H9 (cell line): ENCODE data around the gene RNF128. TPM values are rescaled to one million over a fixed set of nuclear protein-coding genes. Genes with fewer than 3 reads are reported as not detected.

Experiments
- DNase-seq: peaks from one replicate; pipeline ENCODE4 v3.0.0-alpha.2; 2017
- H2AFZ ChIP-seq: one replicate; pipeline ENCODE4 v1.6.1; 2013; ENCODE audit warnings: mild to moderate bottlenecking, low read length, control low read depth, moderate library complexity
- H2AK5ac ChIP-seq: 2 replicates; pipeline ENCODE4 v1.6.1; 2013; ENCODE audit warnings: low read length, control low read depth, mixed read lengths; ENCODE audit not compliant: insufficient read length
- H2BK120ac ChIP-seq: one replicate; pipeline ENCODE4 v1.6.1; 2013; ENCODE audit warnings: low read depth, mild to moderate bottlenecking, low read length, control low read depth, inconsistent platforms; ENCODE audit not compliant: poor library complexity, severe bottlenecking
- H2BK12ac ChIP-seq: 2 replicates; pipeline ENCODE4 v1.6.1; 2013; ENCODE audit warnings: low read length, control low read depth, mixed read lengths, low read depth; ENCODE audit not compliant: insufficient read length
- H2BK15ac ChIP-seq: 2 replicates; pipeline ENCODE4 v1.6.1; 2013; ENCODE audit warnings: low read depth, low read length, control low read depth
- H2BK20ac ChIP-seq: one replicate; pipeline ENCODE4 v1.6.1; 2013; ENCODE audit warnings: low read depth, mild to moderate bottlenecking, low read length, control low read depth, inconsistent platforms; ENCODE audit not compliant: poor library complexity, severe bottlenecking
- H2BK5ac ChIP-seq: 2 replicates; pipeline ENCODE4 v1.6.1; 2013; ENCODE audit warnings: low read length, control low read depth, mixed read lengths; ENCODE audit not compliant: insufficient read length
- H3K14ac ChIP-seq: 2 replicates; pipeline ENCODE4 v1.6.1; 2013; ENCODE audit warnings: low read length, control low read depth; ENCODE audit not compliant: insufficient read depth
- H3K18ac ChIP-seq: 2 replicates; pipeline ENCODE4 v1.6.1; 2013; ENCODE audit warnings: low read depth, mild to moderate bottlenecking, mixed read lengths, low read length, control low read depth; ENCODE audit not compliant: insufficient read length
- H3K23ac ChIP-seq: 2 replicates; pipeline ENCODE4 v1.6.1; 2013; ENCODE audit warnings: low read length, control low read depth, mixed read lengths, low read depth; ENCODE audit not compliant: insufficient read length
- H3K23me2 ChIP-seq: 2 replicates; pipeline ENCODE4 v1.6.1; 2013; ENCODE audit warnings: low read depth, mild to moderate bottlenecking, mixed read lengths, low read length, control low read depth; ENCODE audit not compliant: insufficient read length, poor library complexity, severe bottlenecking
- H3K27ac ChIP-seq: 2 replicates; pipeline ENCODE4 v1.5.1; 2013; ENCODE audit warnings: low read length, control low read depth, mixed read lengths, low read depth; ENCODE audit not compliant: insufficient read length
- H3K27me3 ChIP-seq: 2 replicates; pipeline ENCODE4 v1.6.1; 2013; ENCODE audit warnings: low read length, control low read depth, inconsistent platforms; ENCODE audit not compliant: insufficient read depth
- H3K4ac ChIP-seq: 2 replicates; pipeline ENCODE4 v1.6.1; 2013; ENCODE audit warnings: low read depth, mild to moderate bottlenecking, control low read depth, inconsistent platforms, low read length, moderate library complexity
- H3K4me1 ChIP-seq: 2 replicates; pipeline ENCODE4 v1.6.1; 2013; ENCODE audit warnings: low read length, control low read depth, inconsistent platforms; ENCODE audit not compliant: insufficient read depth
- H3K4me2 ChIP-seq: 2 replicates; pipeline ENCODE4 v1.6.1; 2013; ENCODE audit warnings: low read length, control low read depth, mixed read lengths; ENCODE audit not compliant: insufficient read length, insufficient read depth
- H3K56ac ChIP-seq: 2 replicates; pipeline ENCODE4 v1.6.1; 2013; ENCODE audit warnings: low read depth, mild to moderate bottlenecking, mixed read lengths, low read length, control low read depth; ENCODE audit not compliant: insufficient read length
- H3K79me1 ChIP-seq: 2 replicates; pipeline ENCODE4 v1.6.1; 2013; ENCODE audit warnings: low read depth, mild to moderate bottlenecking, moderate library complexity, low read length, control low read depth, inconsistent platforms; ENCODE audit not compliant: insufficient read depth, poor library complexity, severe bottlenecking
- H3K79me2 ChIP-seq: 2 replicates; pipeline ENCODE4 v1.6.1; 2013; ENCODE audit warnings: low read length, control low read depth, inconsistent platforms; ENCODE audit not compliant: insufficient read depth
- H3K9ac ChIP-seq: 2 replicates; pipeline ENCODE4 v1.6.1; 2013; ENCODE audit warnings: low read length, control low read depth, mixed read lengths; ENCODE audit not compliant: insufficient read length; ENCODE audit errors: extremely low read depth
- H3K9me3 ChIP-seq: one replicate; pipeline ENCODE4 v1.6.1; 2013; ENCODE audit warnings: low read depth, low read length, inconsistent platforms; ENCODE audit not compliant: control insufficient read depth
- H3T11ph ChIP-seq: one replicate; pipeline ENCODE4 v1.6.1; 2013; ENCODE audit warnings: mild to moderate bottlenecking, low read length, control low read depth, inconsistent platforms
- H4K20me1 ChIP-seq: one replicate; pipeline ENCODE4 v1.6.1; 2013; ENCODE audit not compliant: control insufficient read depth, insufficient read length, insufficient read depth
- H4K5ac ChIP-seq: 2 replicates; pipeline ENCODE4 v1.6.1; 2013; ENCODE audit warnings: low read depth, mild to moderate bottlenecking, mixed read lengths, low read length, control low read depth; ENCODE audit not compliant: insufficient read length
- H4K8ac ChIP-seq: replicated peaks from 2 replicates; pipeline ENCODE4 v1.6.1; 2013; ENCODE audit warnings: low read length, control low read depth, mixed read lengths, low read depth; ENCODE audit not compliant: insufficient read length
- H4K91ac ChIP-seq: 2 replicates; pipeline ENCODE4 v1.6.1; 2013; ENCODE audit warnings: low read depth, mild to moderate bottlenecking, moderate library complexity, mixed read lengths, low read length, control low read depth; ENCODE audit not compliant: insufficient read length
- H3K27ac Mint-ChIP-seq, 3 experiments: 2 replicates in 2 of 3; 3 replicates in 1 of 3; pipeline ENCODE4 v1.8.0; 2020 to 2021; ENCODE audit warnings: mixed read lengths in 3 of 3, mild to moderate bottlenecking in 1 of 3, moderate library complexity in 1 of 3
- H3K27me3 Mint-ChIP-seq: 2 replicates; pipeline ENCODE4 v1.8.0; 2021; ENCODE audit warnings: low read depth, mild to moderate bottlenecking, moderate library complexity, mixed read lengths
- H3K36me3 Mint-ChIP-seq, 3 experiments: 2 replicates in 2 of 3; 3 replicates in 1 of 3; pipeline ENCODE4 v1.8.0; 2020 to 2021; ENCODE audit warnings: low read depth in 3 of 3, mixed read lengths in 3 of 3; ENCODE audit not compliant: insufficient read depth in 1 of 3
- H3K4me1 Mint-ChIP-seq, 2 experiments: 2 replicates each; pipeline ENCODE4 v1.8.0; 2020; ENCODE audit warnings: mixed read lengths in 2 of 2
- H3K4me3 Mint-ChIP-seq, 2 experiments: 2 replicates in 1 of 2; 3 replicates in 1 of 2; pipeline ENCODE4 v1.8.0; 2020 to 2021; ENCODE audit warnings: mild to moderate bottlenecking in 2 of 2, mixed read lengths in 2 of 2, moderate library complexity in 1 of 2
- H3K9me3 Mint-ChIP-seq, 2 experiments: 2 replicates in 1 of 2; 3 replicates in 1 of 2; pipeline ENCODE4 v1.8.0; 2020; ENCODE audit warnings: mild to moderate bottlenecking in 2 of 2, mixed read lengths in 2 of 2, moderate library complexity in 1 of 2
- total RNA-seq: library from RNA; stranded (reverse); gene quantifications from 2 replicates; pipeline ENCODE4 v1.2.1, GENCODE V29; 2021
- TF ChIP-seq, protein P1 (sequence below): fragments of 200-600 bp; sonication (generic); conservative IDR thresholded peaks from 3 replicates; pipeline ENCODE4 v1.8.0; 2021; ENCODE audit warnings: antibody characterized with exemption, mild to moderate bottlenecking

RNF128 gene
- total RNA-seq, 1 experiment from 2014 or later = 0.13 TPM

DNA sequence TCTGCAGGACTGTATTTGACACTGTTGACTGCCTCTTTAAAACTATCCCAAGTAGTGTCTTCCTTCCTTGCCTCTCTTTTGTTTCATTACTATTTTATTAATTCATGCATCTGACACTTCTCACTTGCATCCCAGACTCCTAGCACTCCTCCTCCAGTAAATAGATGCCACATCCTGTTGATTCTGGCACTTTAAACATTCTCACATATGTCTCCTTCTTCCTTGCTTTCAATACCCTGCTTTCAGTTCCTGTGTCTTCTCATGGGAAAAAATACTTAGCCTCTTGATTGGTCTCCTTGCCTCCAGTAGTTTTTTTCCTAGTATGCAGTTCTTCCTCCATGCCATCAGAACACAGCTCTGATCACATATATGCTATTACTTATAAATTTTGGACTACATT lies 5.1 kb downstream of the RNF128 start:
- peaks cover 5% of the 10 kb centered on the region; the same call in 1 of the 2 replicates for H3K27me3 ChIP-seq
- no peak overlapping the region for H3T11ph ChIP-seq
- no peak overlapping the region for H3K9ac ChIP-seq
- H4K8ac ChIP-seq = no peak overlapping the region
- H2AFZ ChIP-seq = no peak overlapping the region
- no peak overlapping the region for H4K91ac ChIP-seq
- peaks cover 5 to 7% of the 10 kb centered on the region in 2 experiments; a peak in 3 of 4 replicates for H3K4me1 Mint-ChIP-seq
- H3K56ac ChIP-seq = no peak overlapping the region
- no peaks in the 10 kb centered on the region for H3K4me1 ChIP-seq
- H3K4me3 Mint-ChIP-seq = no peak overlapping the region
- H3K27ac Mint-ChIP-seq = no peak overlapping the region
- H3K23me2 ChIP-seq = peaks cover 4% of the 10 kb centered on the region
- no peaks in the 10 kb centered on the region for H4K20me1 ChIP-seq
- no peaks in the 10 kb centered on the region for H3K79me2 ChIP-seq
- H3K9me3 ChIP-seq = no peaks in the 10 kb centered on the region
- no peak overlapping the region for H4K5ac ChIP-seq
- H3K4ac ChIP-seq = no peak overlapping the region
- H3K79me1 ChIP-seq = no peaks in the 10 kb centered on the region
- H3K9me3 Mint-ChIP-seq = peaks cover 0 to 41% of the 10 kb centered on the region in 2 experiments; a peak in 2 of 5 replicates
- no peak overlapping the region for H3K14ac ChIP-seq
- no peak overlapping the region for H2BK120ac ChIP-seq
- H3K27me3 Mint-ChIP-seq = peaks cover 38% of the 10 kb centered on the region
- no peak overlapping the region for H2BK12ac ChIP-seq
- no peak overlapping the region for H2BK15ac ChIP-seq
- H2BK20ac ChIP-seq = no peak overlapping the region
- no peaks in the 10 kb centered on the region for H3K36me3 Mint-ChIP-seq
- H3K18ac ChIP-seq = no peak overlapping the region
- DNase-seq = no peak
- H3K4me2 ChIP-seq = no peak overlapping the region
- TF ChIP-seq, protein P1, sequence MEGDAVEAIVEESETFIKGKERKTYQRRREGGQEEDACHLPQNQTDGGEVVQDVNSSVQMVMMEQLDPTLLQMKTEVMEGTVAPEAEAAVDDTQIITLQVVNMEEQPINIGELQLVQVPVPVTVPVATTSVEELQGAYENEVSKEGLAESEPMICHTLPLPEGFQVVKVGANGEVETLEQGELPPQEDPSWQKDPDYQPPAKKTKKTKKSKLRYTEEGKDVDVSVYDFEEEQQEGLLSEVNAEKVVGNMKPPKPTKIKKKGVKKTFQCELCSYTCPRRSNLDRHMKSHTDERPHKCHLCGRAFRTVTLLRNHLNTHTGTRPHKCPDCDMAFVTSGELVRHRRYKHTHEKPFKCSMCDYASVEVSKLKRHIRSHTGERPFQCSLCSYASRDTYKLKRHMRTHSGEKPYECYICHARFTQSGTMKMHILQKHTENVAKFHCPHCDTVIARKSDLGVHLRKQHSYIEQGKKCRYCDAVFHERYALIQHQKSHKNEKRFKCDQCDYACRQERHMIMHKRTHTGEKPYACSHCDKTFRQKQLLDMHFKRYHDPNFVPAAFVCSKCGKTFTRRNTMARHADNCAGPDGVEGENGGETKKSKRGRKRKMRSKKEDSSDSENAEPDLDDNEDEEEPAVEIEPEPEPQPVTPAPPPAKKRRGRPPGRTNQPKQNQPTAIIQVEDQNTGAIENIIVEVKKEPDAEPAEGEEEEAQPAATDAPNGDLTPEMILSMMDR = no peak
- H2AK5ac ChIP-seq = no peak overlapping the region
- H3K23ac ChIP-seq = no peak overlapping the region
- no peak overlapping the region for H3K27ac ChIP-seq
- H2BK5ac ChIP-seq = no peak overlapping the region
